Liver (tissue), 3 donors: Measurements from ENCODE around the gene ZNF410.

Experiments used
- FOXA1 ChIP-seq: IDR thresholded peaks from 2 replicates; pipeline ENCODE4 v1.6.1; 2016; ENCODE audit warnings: antibody characterized with exemption
- JUND ChIP-seq, 2 donors: IDR thresholded peaks; 2 replicates each; pipeline ENCODE4 v1.6.1; 2016; ENCODE audit warnings: antibody characterized with exemption in 2 of 2
- REST ChIP-seq: IDR thresholded peaks from 2 replicates; pipeline ENCODE4 v1.6.1; 2016; ENCODE audit warnings: antibody characterized with exemption, mild to moderate bottlenecking
- TAF1 ChIP-seq: conservative IDR thresholded peaks from 2 replicates; pipeline ENCODE4 v1.6.1; 2016; ENCODE audit warnings: antibody characterized with exemption, mild to moderate bottlenecking
- TF ChIP-seq, protein P1 (sequence below): fragments of 150-350 bp; IDR thresholded peaks from 2 replicates; pipeline ENCODE4 v1.5.1; 2017; ENCODE audit warnings: improper control_type of control experiment, low read depth, low read length; ENCODE audit not compliant: missing input control
- donor health status: healthy.
- donor health status: healthy.

DNA sequence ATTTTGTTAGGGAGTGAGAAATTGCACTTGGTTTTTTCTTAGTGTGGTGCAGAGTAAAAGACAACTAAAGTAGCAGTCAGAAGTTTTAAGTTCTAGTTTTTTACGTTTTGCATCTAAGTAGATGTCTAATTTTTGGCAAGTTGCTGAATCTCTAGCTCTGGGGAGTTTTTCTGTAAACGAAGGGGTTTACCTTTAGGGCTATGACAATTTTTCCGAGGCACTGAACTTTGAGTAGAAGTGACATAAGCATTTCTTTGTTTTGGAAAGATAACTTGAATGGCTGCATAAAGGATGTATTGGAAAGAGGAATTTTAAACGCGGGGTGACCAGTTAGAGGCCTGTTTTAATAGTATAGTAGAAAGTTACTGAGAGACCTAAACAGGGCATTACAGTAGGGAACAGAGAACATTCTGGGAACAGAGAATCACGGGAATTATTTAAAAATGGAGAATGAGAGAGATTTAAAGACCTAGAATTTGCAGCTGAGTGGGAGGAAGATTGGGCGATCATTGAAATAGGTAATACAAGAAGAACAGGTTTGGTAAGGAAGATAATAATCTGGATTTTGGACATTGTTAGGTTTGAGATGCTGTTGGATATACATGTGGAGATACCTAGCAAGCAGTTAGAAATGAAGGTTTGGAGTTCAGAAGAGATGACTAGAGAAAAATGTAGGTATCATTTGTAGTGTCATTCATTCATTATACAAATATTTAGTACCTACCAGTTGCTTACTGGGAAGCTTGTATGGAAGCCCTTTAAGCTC is 1.2 kb downstream of the ZNF410 start:
- TF ChIP-seq, protein P1, sequence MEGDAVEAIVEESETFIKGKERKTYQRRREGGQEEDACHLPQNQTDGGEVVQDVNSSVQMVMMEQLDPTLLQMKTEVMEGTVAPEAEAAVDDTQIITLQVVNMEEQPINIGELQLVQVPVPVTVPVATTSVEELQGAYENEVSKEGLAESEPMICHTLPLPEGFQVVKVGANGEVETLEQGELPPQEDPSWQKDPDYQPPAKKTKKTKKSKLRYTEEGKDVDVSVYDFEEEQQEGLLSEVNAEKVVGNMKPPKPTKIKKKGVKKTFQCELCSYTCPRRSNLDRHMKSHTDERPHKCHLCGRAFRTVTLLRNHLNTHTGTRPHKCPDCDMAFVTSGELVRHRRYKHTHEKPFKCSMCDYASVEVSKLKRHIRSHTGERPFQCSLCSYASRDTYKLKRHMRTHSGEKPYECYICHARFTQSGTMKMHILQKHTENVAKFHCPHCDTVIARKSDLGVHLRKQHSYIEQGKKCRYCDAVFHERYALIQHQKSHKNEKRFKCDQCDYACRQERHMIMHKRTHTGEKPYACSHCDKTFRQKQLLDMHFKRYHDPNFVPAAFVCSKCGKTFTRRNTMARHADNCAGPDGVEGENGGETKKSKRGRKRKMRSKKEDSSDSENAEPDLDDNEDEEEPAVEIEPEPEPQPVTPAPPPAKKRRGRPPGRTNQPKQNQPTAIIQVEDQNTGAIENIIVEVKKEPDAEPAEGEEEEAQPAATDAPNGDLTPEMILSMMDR, result no peak
- TF ChIP-seq REST, result no peak
- no peak for TF ChIP-seq TAF1
- no peak for TF ChIP-seq FOXA1
- no peak for TF ChIP-seq JUND (IDR thresholded peaks at IDR 0.05)
